A549 (cell line): Measurements from ENCODE around the gene ANO4. TPM values are rescaled to one million over a fixed set of nuclear protein-coding genes. Genes with fewer than 3 reads are reported as not detected.

ENCODE experiments used
- ATAC-seq, 2 experiments: fragments of 200-7000 bp in 1 of 2; fragments of >200 bp in 1 of 2; cut with Nextera tagmentation in 1 of 2; cut with Tn5 transposase in 1 of 2; 3 replicates each; pipeline versions ENCODE4 v1.8.0 to v1.9.1; 2018 to 2020; ENCODE audit warnings: mild to moderate bottlenecking in 1 of 2, moderate library complexity in 1 of 2
- CTCF ChIA-PET: fragments of 300-600 bp; sonication (Branson Sonifier 250); formaldehyde crosslinking; extraction: SDS; loops from one replicate; lab custom pipeline; 2021; ENCODE audit warnings: antibody characterized with exemption, inconsistent platforms; lab: Yijun Ruan, JAX
- POLR2A ChIA-PET: fragments of 350-600 bp; formaldehyde crosslinking; extraction: SDS; loops from one replicate; lab custom pipeline; 2021; ENCODE audit warnings: antibody characterized with exemption, inconsistent platforms; lab: Yijun Ruan, JAX
- DNase-seq, 2 experiments: peaks; one replicate each; pipeline versions ENCODE4 v3.0.0 to v3.0.0-alpha.2; 2011 to 2016; ENCODE audit warnings: low read depth in 1 of 2, low spot score in 1 of 2
- FAIRE-seq: peaks from 2 replicates; lab custom pipeline; 2011; peaks lifted over from hg19 to GRCh38; lab: Jason Lieb, UNC
- H3K27ac ChIP-seq, 2 experiments: fragments of >200 bp; sonication (Bioruptor Twin); formaldehyde crosslinking; 3 replicates each; pipeline ENCODE4 v1.5.1; 2016 to 2017
- H3K4me1 ChIP-seq: fragments of >200 bp; sonication (Bioruptor Twin); formaldehyde crosslinking; 3 replicates; pipeline ENCODE4 v1.6.1; 2016
- H3K4me2 ChIP-seq: fragments of >200 bp; sonication (Bioruptor Twin); formaldehyde crosslinking; 3 replicates; pipeline ENCODE4 v1.6.1; 2016
- H3K4me3 ChIP-seq: fragments of >200 bp; sonication (Bioruptor Twin); formaldehyde crosslinking; 3 replicates; pipeline ENCODE4 v1.5.1; 2016
- H3K9me3 ChIP-seq: fragments of >200 bp; sonication (Bioruptor Twin); formaldehyde crosslinking; 3 replicates; pipeline ENCODE4 v1.6.1; 2016
- BCL3 ChIP-seq: fragments of >200 bp; sonication (Bioruptor Twin); formaldehyde crosslinking; IDR thresholded peaks from 3 replicates; pipeline ENCODE4 v1.6.1; 2016
- CHD4 ChIP-seq: fragments of 200-600 bp; sonication (generic); IDR thresholded peaks from 2 replicates; pipeline ENCODE4 v1.6.1; 2016; ENCODE audit warnings: antibody characterized with exemption, mild to moderate bottlenecking, borderline replicate concordance
- EHMT2 ChIP-seq: fragments of 200-600 bp; sonication (generic); IDR thresholded peaks from 2 replicates; pipeline ENCODE4 v1.6.1; 2016; ENCODE audit warnings: antibody characterized with exemption, low read depth, mild to moderate bottlenecking, moderate library complexity
- ELK1 ChIP-seq: fragments of 150-350 bp; IDR thresholded peaks from 2 replicates; pipeline ENCODE4 v1.6.1; 2014; ENCODE audit warnings: low read depth, mild to moderate bottlenecking, low read length
- EP300 ChIP-seq, 2 experiments: fragments of >200 bp; sonication (Bioruptor Twin); formaldehyde crosslinking; IDR thresholded peaks; 2 replicates in 1 of 2; 3 replicates in 1 of 2; pipeline ENCODE4 v1.6.1; 2016 to 2017
- FOXS1 ChIP-seq: fragments of 250-450 bp; sonication (Bioruptor Pico); IDR thresholded peaks from 2 replicates; pipeline ENCODE4 v1.5.0; 2020; ENCODE audit warnings: mild to moderate bottlenecking, moderate library complexity
- HDAC2 ChIP-seq: fragments of 200-600 bp; sonication (generic); IDR thresholded peaks from 2 replicates; pipeline ENCODE4 v1.6.1; 2016
- HMGXB4 ChIP-seq: fragments of 250-450 bp; sonication (Bioruptor Pico); IDR thresholded peaks from 2 replicates; pipeline ENCODE4 v1.5.0; 2021; ENCODE audit warnings: mild to moderate bottlenecking, moderate library complexity, borderline replicate concordance
- HOXB13 ChIP-seq: fragments of 250-450 bp; sonication (Bioruptor Pico); IDR thresholded peaks from 2 replicates; pipeline ENCODE4 v1.5.0; 2020; ENCODE audit warnings: low read depth, mild to moderate bottlenecking, moderate library complexity
- JUNB ChIP-seq: fragments of >200 bp; sonication (Bioruptor Twin); formaldehyde crosslinking; IDR thresholded peaks from 2 replicates; pipeline ENCODE4 v1.6.1; 2016
- KDM1A ChIP-seq: fragments of 200-600 bp; sonication (generic); IDR thresholded peaks from 2 replicates; pipeline ENCODE4 v1.6.1; 2016; ENCODE audit warnings: low read depth, mild to moderate bottlenecking
- MAFK ChIP-seq: fragments of 450-650 bp; IDR thresholded peaks from 2 replicates; pipeline ENCODE4 v1.6.1; 2014; ENCODE audit not compliant: partially characterized antibody
- MAZ ChIP-seq: fragments of 150-350 bp; IDR thresholded peaks from 2 replicates; pipeline ENCODE4 v1.6.1; 2014; ENCODE audit warnings: antibody characterized with exemption, low read depth, low read length, borderline replicate concordance
- MYC ChIP-seq: IDR thresholded peaks from 2 replicates; pipeline ENCODE4 v1.6.1; 2012; ENCODE audit warnings: mild to moderate bottlenecking, inconsistent platforms, low read length, improper control_type of control experiment, borderline replicate concordance
- NFE2L2 ChIP-seq: fragments of 150-350 bp; conservative IDR thresholded peaks from 2 replicates; pipeline ENCODE4 v1.6.1; 2014; ENCODE audit warnings: low read length
- NPAS2 ChIP-seq: fragments of 250-450 bp; sonication (Bioruptor Pico); IDR thresholded peaks from 2 replicates; pipeline ENCODE4 v1.8.0; 2022; ENCODE audit warnings: mild to moderate bottlenecking, moderate library complexity, borderline replicate concordance
- PHF8 ChIP-seq: fragments of 200-600 bp; sonication (generic); IDR thresholded peaks from 2 replicates; pipeline ENCODE4 v1.6.1; 2016; ENCODE audit warnings: low read depth, mild to moderate bottlenecking, antibody characterized with exemption, moderate library complexity, borderline replicate concordance
- WGBS: methylation state at CpG from one replicate; pipeline ENCODE4 v1.1.6; 2017; ENCODE audit errors: missing lambda C conversion rate; 5-methylcytosine and 5-hydroxymethylcytosine counted together
- polyA plus RNA-seq, 4 experiments: library from polyadenylated mRNA; depleted of rRNA in 3 of 4; stranded (reverse); fragments of >200 nt; fragmentation: RNase III in 1 of 4; extraction: RNeasy Plus Mini Kit Qiagen cat#74134 plus additional on column Dnase treatment in 1 of 4; gene quantifications; 2 replicates in 3 of 4; 3 replicates in 1 of 4; pipeline ENCODE4 v1.2.3, GENCODE V29; 2011 to 2017

ANO4 gene
- polyA plus RNA-seq, 2 of the 4 experiments (the other 2 are of a cell fraction): 0.17 TPM; not detected in 1

GRCh38 chr12:100789146-100789545 lies 5.4 kb upstream of the ANO4 start:
- POLR2A ChIA-PET: no interaction called here
- WGBS: 8% methylated on average over 1 of the region's 1 CpG
- 0 out of 6 replicates have a peak, but pooled peaks of 1 of the 2 experiments have one; percentile 43 for ATAC-seq
- no peak overlapping the region for H3K4me3 ChIP-seq
- peak in 1 of 2 experiments; percentile 29 for DNase-seq
- CTCF ChIA-PET: no interaction called here
- no peaks in the 10 kb centered on the region for H3K9me3 ChIP-seq
- no peak for FAIRE-seq
- TF ChIP-seq MAFK: peak; percentile 53
- TF ChIP-seq KDM1A: no peak
- peak; percentile 59 for TF ChIP-seq NFE2L2
- no peak for TF ChIP-seq JUNB
- no peak overlapping the region for H3K4me2 ChIP-seq
- no peaks in the 10 kb centered on the region for H3K4me1 ChIP-seq
- no peak overlapping the region for H3K27ac ChIP-seq

- H3K4me1 ChIP-seq: no peaks in the 10 kb centered on the region
- no peaks in the 10 kb centered on the region for H3K9me3 ChIP-seq
- H3K27ac ChIP-seq: no peak overlapping the region
- DNase-seq (no peak), FAIRE-seq (no peak), ATAC-seq (no peak)
- TF ChIP-seq EHMT2 (no peak), KDM1A (no peak), HDAC2 (no peak), BCL3 (no peak), FOXS1 (no peak), HOXB13 (CRISPR knock-in tag) (no peak), ELK1 (no peak), MAFK (no peak), PHF8 (no peak), MYC (no peak), EP300 (IDR thresholded peaks at IDR 0.05) (no peak), NPAS2 (no peak)
- no peak overlapping the region for H3K4me3 ChIP-seq
- WGBS: 77% methylated on average over 2 of the region's 2 CpGs
- ChIA-PET CTCF (no interaction called here), POLR2A (no interaction called here)
- no peak overlapping the region for H3K4me2 ChIP-seq
These were observed 4.6 kb upstream of the ANO4 start for GRCh38 chr12:100789975-100790374.

GRCh38 chr12:100790552-100790951 lies 4.0 kb upstream of the ANO4 start:
- Histone ChIP-seq H3K4me2 (no peak overlapping the region), H3K9me3 (no peaks in the 10 kb centered on the region), H3K4me3 (no peak overlapping the region), H3K4me1 (no peaks in the 10 kb centered on the region), H3K27ac (no peak overlapping the region)
- TF ChIP-seq MAFK (peak; percentile 88), NPAS2 (no peak)
- ATAC-seq (no peak), DNase-seq (no peak), FAIRE-seq (no peak)
- ChIA-PET POLR2A (no interaction called here), CTCF (no interaction called here)
- WGBS: 42% methylated on average over 1 of the region's 1 CpG

GRCh38 chr12:100793182-100793581 lies 1.4 kb upstream of the ANO4 start:
- no peak for FAIRE-seq
- DNase-seq: no peak
- Histone ChIP-seq H3K4me1 (no peaks in the 10 kb centered on the region), H3K27ac (no peak overlapping the region), H3K4me2 (no peak overlapping the region), H3K9me3 (no peaks in the 10 kb centered on the region), H3K4me3 (no peak overlapping the region)
- WGBS: 0% methylated on average over 2 of the region's 2 CpGs
- no peak for ATAC-seq
- TF ChIP-seq HMGXB4 (no peak), CHD4 (no peak), MAZ (no peak)
- ChIA-PET POLR2A (no interaction called here), CTCF (no interaction called here)
